ENCODE data around the gene AGPAT2. TPM values are rescaled to one million over a fixed set of nuclear protein-coding genes. Genes with fewer than 3 reads are reported as not detected.

The AGPAT2 gene
- total and polyA plus RNA-seq, 2 of the 4 experiments (the other 2 are of a cell fraction), result 16.1 to 39.5 TPM

- Histone ChIP-seq H2AK9ac (replicated peaks; ENCODE audit: low read depth, low read length, poor library complexity) (no peak overlapping the region), H2BK5ac (ENCODE audit: low read depth, low read length, poor library complexity, severe bottlenecking) (no peak overlapping the region), H2BK20ac (ENCODE audit: low read depth, low read length) (no peak overlapping the region), H2AFZ (replicated peaks; ENCODE audit: low read length, poor library complexity) (no peak overlapping the region), H3K79me1 (ENCODE audit: low read depth in 1 of 2, low read length in 2 of 2) (peaks cover 0 to 13% of the 10 kb centered on the region in 2 experiments; a peak in 1 of 4 replicates), H3K4me2 (ENCODE audit: low read depth, low read length) (no peak overlapping the region), H3K9ac (ENCODE audit: low read depth, low read length) (no peak overlapping the region), H4K20me1 (ENCODE audit: insufficient read depth, low read length) (no peaks in the 10 kb centered on the region; the same call in none of the 2 replicates), H3K36me3 (ENCODE audit: control insufficient read depth, insufficient read depth, low read length) (peaks cover 18% of the 10 kb centered on the region; the same call in 1 of the 2 replicates), H3K27me3 (ENCODE audit: control insufficient read depth, insufficient read depth, low read length) (no peaks in the 10 kb centered on the region), H3K14ac (replicated peaks; ENCODE audit: low read depth, low read length) (no peak overlapping the region), H3K4ac (ENCODE audit: low read depth, low read length) (no peak overlapping the region), H3K18ac (ENCODE audit: low read depth, low read length) (no peak overlapping the region), H4K8ac (ENCODE audit: low read depth in 2 of 2, low read length in 2 of 2) (no peak overlapping the region), H3K27ac (ENCODE audit: insufficient read depth, low read length) (no peak overlapping the region), H4K5ac (ENCODE audit: low read depth, low read length) (no peak overlapping the region), H4K91ac (ENCODE audit: insufficient read depth, low read depth, low read length) (no peak overlapping the region), H3K4me1 (ENCODE audit: control insufficient read depth, insufficient read depth, low read length) (no peaks in the 10 kb centered on the region), H2BK15ac (ENCODE audit: low read depth, low read length) (no peak overlapping the region), H3K23ac (ENCODE audit: low read depth, low read length) (no peak overlapping the region), H2BK120ac (ENCODE audit: low read depth, low read length) (no peak overlapping the region), H3K9me1 (ENCODE audit: insufficient read depth, low read length) (no peaks in the 10 kb centered on the region), H3K56ac (ENCODE audit: extremely low read depth, insufficient read depth, low read length) (no peak overlapping the region), H2AK5ac (ENCODE audit: low read depth, low read length) (no peak overlapping the region), H3K9me3 (ENCODE audit: control insufficient read depth, insufficient read depth, low read length) (no peaks in the 10 kb centered on the region), H3K4me3 (ENCODE audit: insufficient read depth, low read depth, low read length) (no peak overlapping the region)
- TF ChIP-seq MAZ (IDR thresholded peaks at IDR 0.05; ENCODE audit: borderline replicate concordance, low read depth, low read length) (no peak), NFE2L2 (IDR thresholded peaks at IDR 0.05; ENCODE audit: low read depth, low read length) (no peak), BHLHE40 (IDR thresholded peaks at IDR 0.05; ENCODE audit: low read depth, low read length) (no peak), USF2 (IDR thresholded peaks at IDR 0.05; ENCODE audit: low read depth, low read length) (no peak), RCOR1 (IDR thresholded peaks at IDR 0.05; ENCODE audit: insufficient replicate concordance, low read length) (no peak), FOS (IDR thresholded peaks at IDR 0.05; ENCODE audit: low read depth, low read length) (no peak), CHD1 (IDR thresholded peaks at IDR 0.05; ENCODE audit: low read depth, low read length) (no peak), MXI1 (IDR thresholded peaks at IDR 0.05; ENCODE audit: borderline replicate concordance, low read depth, low read length) (no peak), RAD21 (IDR thresholded peaks at IDR 0.05; ENCODE audit: low read length) (no peak), CEBPB (IDR thresholded peaks at IDR 0.05; ENCODE audit: low read depth, low read length) (no peak), SMC3 (IDR thresholded peaks at IDR 0.05; ENCODE audit: low read depth, low read length) (no peak), POLR2A (IDR thresholded peaks at IDR 0.05; ENCODE audit: low read depth, low read length) (no peak), MAFK (IDR thresholded peaks at IDR 0.05; ENCODE audit: low read depth, low read length) (no peak)
- TF ChIP-seq, protein P1, sequence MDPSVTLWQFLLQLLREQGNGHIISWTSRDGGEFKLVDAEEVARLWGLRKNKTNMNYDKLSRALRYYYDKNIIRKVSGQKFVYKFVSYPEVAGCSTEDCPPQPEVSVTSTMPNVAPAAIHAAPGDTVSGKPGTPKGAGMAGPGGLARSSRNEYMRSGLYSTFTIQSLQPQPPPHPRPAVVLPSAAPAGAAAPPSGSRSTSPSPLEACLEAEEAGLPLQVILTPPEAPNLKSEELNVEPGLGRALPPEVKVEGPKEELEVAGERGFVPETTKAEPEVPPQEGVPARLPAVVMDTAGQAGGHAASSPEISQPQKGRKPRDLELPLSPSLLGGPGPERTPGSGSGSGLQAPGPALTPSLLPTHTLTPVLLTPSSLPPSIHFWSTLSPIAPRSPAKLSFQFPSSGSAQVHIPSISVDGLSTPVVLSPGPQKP (IDR thresholded peaks at IDR 0.05; ENCODE audit: borderline replicate concordance, low read depth, low read length), result no peak
- TF ChIP-seq, protein P2, sequence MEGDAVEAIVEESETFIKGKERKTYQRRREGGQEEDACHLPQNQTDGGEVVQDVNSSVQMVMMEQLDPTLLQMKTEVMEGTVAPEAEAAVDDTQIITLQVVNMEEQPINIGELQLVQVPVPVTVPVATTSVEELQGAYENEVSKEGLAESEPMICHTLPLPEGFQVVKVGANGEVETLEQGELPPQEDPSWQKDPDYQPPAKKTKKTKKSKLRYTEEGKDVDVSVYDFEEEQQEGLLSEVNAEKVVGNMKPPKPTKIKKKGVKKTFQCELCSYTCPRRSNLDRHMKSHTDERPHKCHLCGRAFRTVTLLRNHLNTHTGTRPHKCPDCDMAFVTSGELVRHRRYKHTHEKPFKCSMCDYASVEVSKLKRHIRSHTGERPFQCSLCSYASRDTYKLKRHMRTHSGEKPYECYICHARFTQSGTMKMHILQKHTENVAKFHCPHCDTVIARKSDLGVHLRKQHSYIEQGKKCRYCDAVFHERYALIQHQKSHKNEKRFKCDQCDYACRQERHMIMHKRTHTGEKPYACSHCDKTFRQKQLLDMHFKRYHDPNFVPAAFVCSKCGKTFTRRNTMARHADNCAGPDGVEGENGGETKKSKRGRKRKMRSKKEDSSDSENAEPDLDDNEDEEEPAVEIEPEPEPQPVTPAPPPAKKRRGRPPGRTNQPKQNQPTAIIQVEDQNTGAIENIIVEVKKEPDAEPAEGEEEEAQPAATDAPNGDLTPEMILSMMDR (conservative IDR thresholded peaks at IDR 0.05; ENCODE audit: low read depth, low read length), result no peak
- WGBS, 2 experiments (ENCODE audit: extremely low coverage in 2 of 2, insufficient read length in 1 of 2), result 82% methylated on average over 2 of the region's 13 CpGs; no CpG with 5 or more reads in 1 of the 2 experiments
- in situ Hi-C loops (cut with MboI; ENCODE audit: low sequenced_read_pairs) (no loop called here), intact Hi-C loops (cut with micrococcal nuclease) (no loop called here), dilution Hi-C loops (cut with HindIII; ENCODE audit: low sequenced_read_pairs, unreplicated experiment) (no loop called here)
- ChIA-PET CTCF (no interaction called here), POLR2A (ENCODE audit: unreplicated experiment) (no interaction called here)
- DNase-seq, result no peak
- no TSS peak for BruUV-seq (replicated peaks)
- ATAC-seq (ENCODE audit: low read depth), result no peak
Observed at GRCh38 chr9:136676297-136676794, 10.9 kb downstream of the AGPAT2 start.

Measured in IMR-90 (cell line).